ENCODE results near the gene KRT72. TPM values are rescaled to one million over a fixed set of nuclear protein-coding genes. Genes with fewer than 3 reads are reported as not detected.

KRT72 gene
- not detected in 2 replicates for total RNA-seq
- not detected for polyA plus RNA-seq (2012)

GRCh38 chr12:52600941-52601481, at the start of gene KRT72:
KRT72 (minus strand) TSS chr12:52601463; CDS start chr12:52601452, 11 bp downstream.
- no peak for DNase-seq (ENCODE audit: low read depth)

GRCh38 chr12:52650520-52651081, 49.3 kb upstream of the KRT72 start:
- peak; percentile 10 for DNase-seq (ENCODE audit: low read depth)

DNA sequence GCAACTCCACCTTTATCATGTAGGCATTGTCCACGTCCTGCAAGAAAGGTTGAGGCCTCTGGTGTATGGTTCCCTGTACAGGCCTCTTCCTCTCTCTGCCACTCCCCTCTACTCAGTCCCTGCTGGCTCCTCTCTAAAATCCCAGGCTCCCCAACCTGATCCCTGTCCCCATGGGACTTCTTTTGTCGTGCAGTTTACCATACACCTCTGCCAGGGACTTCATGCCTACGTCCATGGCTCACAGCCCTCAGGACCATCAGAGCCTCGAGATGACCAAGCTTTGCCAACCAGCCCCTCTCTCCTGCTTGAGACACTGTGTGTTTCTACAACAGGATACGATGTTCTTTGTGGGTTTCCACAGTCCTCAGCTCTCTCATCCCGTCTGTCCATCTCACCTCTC, 47.8 kb upstream of the KRT72 start:
- DNase-seq (ENCODE audit: low read depth): no peak

GRCh38 chr12:52648012-52648550, 46.8 kb upstream of the KRT72 start:
- DNase-seq (ENCODE audit: low read depth): no peak

DNA sequence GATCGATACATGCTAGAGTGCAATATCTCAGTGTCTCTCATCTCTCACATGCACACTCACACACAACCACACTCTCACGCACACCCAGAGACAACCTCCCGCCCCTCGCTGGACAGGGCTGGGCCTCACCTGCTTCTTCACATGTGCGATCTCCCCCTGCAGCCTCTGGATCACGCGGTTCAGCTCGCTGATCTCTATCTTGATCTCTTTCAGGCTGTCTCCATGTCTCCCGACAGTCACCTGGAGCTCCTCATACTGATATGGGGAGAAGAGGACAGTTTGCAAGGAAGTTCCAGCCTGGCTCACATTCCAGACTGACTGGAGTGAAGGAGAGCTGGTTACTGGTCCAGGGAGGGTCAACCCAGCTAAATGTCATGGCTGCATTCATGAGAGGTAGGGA, 46.3 kb upstream of the KRT72 start:
- DNase-seq (ENCODE audit: low read depth): no peak

DNA sequence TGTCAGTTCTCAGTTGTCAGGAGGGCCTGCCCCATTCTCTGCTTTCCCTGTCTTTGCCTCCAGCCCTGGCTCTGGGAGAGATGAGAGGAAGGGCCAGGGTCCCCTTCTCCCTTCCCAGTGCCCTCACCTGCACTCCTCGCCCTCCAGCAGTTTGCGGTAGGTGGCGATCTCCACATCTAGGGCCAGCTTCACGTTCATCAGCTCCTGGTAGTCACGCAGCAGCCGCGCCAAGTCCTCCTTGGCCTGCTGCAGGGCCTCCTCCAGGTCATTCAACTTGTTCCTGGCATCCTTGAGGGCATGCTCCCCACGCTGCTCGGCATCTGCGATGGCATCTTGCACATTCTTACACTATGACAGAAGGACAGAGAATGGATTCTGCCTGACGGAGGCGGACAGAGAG, 45.4 kb upstream of the KRT72 start:
- no peak for DNase-seq (ENCODE audit: low read depth)

DNA sequence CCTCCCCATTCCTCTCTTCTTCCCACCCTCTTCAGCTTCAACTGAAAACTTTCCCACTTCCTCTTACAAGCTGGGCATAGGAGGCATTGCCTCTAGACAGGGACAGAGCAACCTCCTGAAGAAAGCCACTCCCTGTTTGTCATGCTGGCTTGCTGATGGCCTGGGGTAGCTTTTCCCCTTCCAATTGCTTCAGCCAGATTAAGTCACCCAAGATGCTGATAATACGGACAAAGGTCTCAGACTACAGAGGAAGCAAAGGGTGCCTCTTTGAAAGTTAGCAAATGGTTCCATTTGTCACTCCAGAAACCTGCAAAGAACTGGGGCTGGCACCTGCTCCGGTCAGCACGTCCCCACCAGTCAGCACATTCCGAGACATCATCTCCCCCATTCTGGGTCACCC, 44.7 kb upstream of the KRT72 start:
- DNase-seq (ENCODE audit: low read depth): no peak

- no peak for DNase-seq (ENCODE audit: low read depth)
Observed at GRCh38 chr12:52645120-52645761, 44.0 kb upstream of the KRT72 start.

GRCh38 chr12:52644078-52644415, 42.8 kb upstream of the KRT72 start:
- no peak for DNase-seq (ENCODE audit: low read depth)

DNA sequence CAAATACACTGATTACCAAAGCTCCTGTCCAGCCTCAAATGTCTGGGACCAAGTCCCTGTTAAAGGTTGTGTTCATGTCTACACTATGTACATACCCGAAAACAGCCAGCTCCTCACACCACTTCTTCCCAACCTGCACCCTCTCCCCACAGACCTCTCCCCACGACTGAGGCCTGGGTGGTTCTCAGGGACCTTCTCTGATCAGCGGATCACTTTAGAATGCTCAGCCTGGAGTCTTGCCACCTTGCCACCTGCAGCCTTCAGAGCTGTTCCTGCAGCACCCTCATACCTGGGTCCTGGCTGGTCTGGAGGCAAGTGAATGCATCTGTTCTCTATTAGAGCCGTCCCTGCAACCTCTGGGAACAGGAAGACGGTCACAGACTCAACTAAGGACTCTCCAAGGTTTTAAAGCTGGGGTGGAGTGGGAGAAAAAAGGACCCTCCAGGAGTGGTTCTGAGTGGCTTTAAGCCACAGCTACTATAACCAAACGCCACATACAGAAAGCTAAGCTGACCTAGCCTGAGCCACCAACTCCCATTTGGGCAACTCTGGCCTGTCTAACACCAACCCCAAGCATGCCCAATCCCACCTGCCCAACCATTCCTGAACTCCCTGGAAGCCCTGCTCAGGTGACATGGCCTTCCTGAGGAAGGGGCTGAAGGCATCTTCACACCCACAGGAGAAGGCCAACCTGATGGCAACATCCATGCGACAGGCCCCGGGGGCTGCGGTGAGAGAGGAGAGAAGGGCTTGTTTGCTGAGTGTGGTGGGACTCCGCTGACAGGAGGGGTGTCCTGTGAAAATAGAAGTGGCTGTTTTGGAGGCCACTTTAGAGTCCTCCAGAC, 42.2 kb upstream of the KRT72 start:
- no peak for DNase-seq (ENCODE audit: low read depth)

DNA sequence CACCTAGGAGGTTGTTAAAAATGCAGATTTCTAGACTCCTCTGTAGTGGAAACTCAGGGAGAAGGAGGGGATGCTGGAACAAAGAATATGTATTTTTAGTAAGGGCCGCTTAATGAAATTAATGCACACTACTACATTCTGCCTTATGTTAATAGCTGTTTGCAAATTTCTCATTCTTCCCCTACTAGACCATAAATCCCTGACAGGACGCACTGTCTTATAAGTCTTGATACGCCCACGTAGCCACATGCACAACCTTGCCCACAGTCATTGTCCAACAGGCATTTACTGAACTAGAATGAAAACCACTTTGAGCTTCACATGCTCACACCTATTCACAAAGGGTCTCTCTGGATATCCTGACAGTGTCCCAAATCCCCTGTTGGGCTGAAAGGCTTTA, 40.2 kb upstream of the KRT72 start:
- no peak for DNase-seq (ENCODE audit: low read depth)

- DNase-seq (ENCODE audit: low read depth): no peak
Observed at GRCh38 chr12:52637299-52637698, 36.0 kb upstream of the KRT72 start.

DNA sequence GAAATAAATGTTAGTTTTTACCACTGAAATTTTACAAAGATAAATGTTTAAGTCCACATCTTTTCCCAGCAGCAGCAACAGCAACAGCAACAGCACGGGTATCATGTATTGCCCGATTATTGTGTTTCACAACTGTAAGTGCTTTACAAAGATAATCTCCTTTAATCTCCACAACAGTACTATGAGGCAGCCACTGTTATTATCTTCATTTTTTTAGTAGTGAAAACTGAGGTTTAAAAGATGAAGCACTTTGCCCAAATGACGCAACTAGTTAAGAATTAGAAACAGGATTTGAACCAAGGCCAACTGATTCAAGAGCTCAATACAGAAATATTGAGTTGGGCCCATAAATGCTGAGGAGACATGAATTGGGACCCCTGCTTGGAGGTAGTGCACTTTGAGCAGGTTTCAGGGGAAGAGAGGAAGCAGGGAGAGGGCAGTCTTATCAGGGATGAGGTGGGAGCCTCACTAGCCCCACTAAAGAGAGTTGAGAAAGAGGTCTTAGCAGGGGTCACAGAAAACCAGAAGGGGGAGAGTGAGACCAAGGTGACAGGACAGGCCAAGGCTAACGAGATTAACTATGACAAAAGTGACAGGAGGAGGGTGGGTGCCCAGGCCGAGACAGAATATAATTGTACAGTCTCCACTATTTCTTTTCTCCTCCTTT, 35.5 kb upstream of the KRT72 start:
- DNase-seq (ENCODE audit: low read depth): no peak

GRCh38 chr12:52636189-52636588, 34.9 kb upstream of the KRT72 start:
- DNase-seq (ENCODE audit: low read depth): no peak

GRCh38 chr12:52634266-52635056, 33.2 kb upstream of the KRT72 start:
- peak; percentile 40 for DNase-seq (ENCODE audit: low read depth)

DNA sequence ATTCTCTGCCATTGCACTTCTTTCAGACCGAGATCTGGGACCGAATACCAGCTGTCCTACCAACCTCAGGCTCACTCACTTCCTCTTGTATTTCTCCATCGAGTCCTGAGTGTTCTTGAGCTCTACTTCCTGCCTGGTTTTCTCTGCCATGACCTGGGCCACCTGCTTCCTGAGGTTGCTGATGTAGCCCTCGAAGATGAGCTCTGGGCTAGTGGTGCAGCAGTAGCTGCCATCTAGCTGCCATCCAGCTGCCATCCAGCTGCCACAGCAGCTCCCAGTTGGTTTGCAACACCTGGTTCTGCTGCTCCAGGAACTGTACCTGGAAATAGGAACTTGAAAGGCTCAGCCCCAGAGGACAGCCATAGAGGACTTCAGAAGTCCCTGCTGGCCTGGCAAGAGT, 32.1 kb upstream of the KRT72 start:
- DNase-seq (ENCODE audit: low read depth): no peak

DNA sequence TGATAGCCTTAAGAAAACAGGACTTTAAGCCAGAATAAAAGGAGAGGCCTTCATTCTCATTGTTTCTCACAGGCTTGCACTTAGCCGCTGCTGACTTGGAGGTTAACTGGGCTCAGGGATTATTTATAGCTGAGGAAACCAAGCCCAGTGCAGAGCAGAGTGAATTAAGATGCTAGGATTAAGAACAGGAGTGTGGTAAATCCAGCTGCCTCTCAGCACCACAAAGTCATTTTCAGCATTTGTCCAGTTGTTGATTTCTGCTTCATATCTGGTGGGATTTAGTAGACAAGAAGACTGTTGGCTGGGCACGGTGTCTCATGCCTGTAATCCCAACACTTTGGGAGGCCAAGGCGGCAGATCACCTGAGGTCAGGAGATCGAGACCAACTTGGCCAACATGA, 31.4 kb upstream of the KRT72 start:
- peak; percentile 59 for DNase-seq (ENCODE audit: low read depth)

GRCh38 chr12:52631676-52632459, 30.6 kb upstream of the KRT72 start:
- DNase-seq (ENCODE audit: low read depth): no peak

DNA sequence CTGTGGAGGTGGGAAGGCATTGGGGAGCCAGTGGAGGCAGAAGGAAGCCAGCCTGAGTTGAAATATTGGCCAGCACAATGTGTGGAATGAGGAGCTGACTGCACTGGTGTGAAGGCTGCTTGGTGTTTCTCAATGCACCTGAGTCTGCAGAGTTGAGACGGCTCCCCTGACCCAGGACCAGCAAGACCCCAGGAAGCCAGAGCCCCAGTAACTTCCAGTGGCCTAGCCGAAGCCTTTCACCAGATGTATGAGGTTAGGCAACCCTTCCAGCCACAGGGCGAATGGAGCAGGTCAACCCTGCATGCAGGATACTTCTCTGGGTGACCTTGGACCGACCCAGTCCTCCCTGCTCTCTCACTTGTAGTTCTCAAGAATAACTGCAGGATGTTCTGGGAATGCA, 30.0 kb upstream of the KRT72 start:
- DNase-seq (ENCODE audit: low read depth): no peak
